ENCODE results near the gene FBLN2. TPM values are rescaled to one million over a fixed set of nuclear protein-coding genes. Genes with fewer than 3 reads are reported as not detected.

Gene FBLN2
- total RNA-seq, 1 donor from 2014 or later = 5.8 TPM

DNA sequence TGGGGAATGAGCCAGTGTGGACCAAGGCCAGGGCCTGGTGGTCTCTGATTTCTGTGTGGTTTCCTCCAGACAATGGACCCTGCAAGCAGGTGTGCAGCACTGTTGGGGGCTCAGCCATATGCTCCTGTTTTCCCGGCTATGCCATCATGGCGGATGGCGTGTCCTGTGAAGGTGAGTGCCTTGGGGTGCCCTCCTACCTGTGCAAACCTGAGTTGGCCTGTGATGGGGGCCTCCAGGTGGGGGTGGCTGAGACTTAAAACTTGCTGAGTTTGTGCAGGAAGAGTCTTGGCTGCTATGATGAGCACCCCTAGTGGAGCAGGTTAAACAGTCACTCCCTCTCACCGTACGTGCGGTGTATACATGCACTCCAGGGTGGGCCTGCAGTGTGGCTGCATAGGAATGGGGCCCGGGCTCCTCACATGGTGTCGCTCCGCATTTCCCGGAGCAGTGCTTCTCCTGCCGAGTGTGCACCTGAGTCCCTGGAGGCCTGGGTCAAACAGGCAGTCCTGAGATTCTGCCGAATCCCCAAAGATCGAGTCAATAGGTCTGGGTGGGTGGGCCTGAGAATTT, 70.8 kb downstream of the FBLN2 start:
- H3K4me3 Mint-ChIP-seq (ENCODE audit: low read depth) = no peak overlapping the region
- H3K27me3 Mint-ChIP-seq = no peaks in the 10 kb centered on the region
- peaks cover 9% of the 10 kb centered on the region for H3K4me1 Mint-ChIP-seq (ENCODE audit: low read depth)
- TF ChIP-seq, protein P1, sequence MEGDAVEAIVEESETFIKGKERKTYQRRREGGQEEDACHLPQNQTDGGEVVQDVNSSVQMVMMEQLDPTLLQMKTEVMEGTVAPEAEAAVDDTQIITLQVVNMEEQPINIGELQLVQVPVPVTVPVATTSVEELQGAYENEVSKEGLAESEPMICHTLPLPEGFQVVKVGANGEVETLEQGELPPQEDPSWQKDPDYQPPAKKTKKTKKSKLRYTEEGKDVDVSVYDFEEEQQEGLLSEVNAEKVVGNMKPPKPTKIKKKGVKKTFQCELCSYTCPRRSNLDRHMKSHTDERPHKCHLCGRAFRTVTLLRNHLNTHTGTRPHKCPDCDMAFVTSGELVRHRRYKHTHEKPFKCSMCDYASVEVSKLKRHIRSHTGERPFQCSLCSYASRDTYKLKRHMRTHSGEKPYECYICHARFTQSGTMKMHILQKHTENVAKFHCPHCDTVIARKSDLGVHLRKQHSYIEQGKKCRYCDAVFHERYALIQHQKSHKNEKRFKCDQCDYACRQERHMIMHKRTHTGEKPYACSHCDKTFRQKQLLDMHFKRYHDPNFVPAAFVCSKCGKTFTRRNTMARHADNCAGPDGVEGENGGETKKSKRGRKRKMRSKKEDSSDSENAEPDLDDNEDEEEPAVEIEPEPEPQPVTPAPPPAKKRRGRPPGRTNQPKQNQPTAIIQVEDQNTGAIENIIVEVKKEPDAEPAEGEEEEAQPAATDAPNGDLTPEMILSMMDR (IDR thresholded peaks at IDR 0.05; ENCODE audit: unreplicated experiment) = peak; percentile 18
- DNase-seq (ENCODE audit: low spot score, unreplicated experiment) = no peak
- H3K36me3 Mint-ChIP-seq (ENCODE audit: insufficient read depth) = no peaks in the 10 kb centered on the region
- H3K27ac Mint-ChIP-seq = no peak overlapping the region
- no peaks in the 10 kb centered on the region for H3K9me3 Mint-ChIP-seq (ENCODE audit: low read depth)

- Mint-ChIP-seq H3K4me3 (ENCODE audit: low read depth) (no peak overlapping the region), H3K9me3 (ENCODE audit: low read depth) (no peaks in the 10 kb centered on the region), H3K27me3 (peaks cover 2% of the 10 kb centered on the region), H3K4me1 (ENCODE audit: low read depth) (peaks cover 9% of the 10 kb centered on the region), H3K36me3 (ENCODE audit: insufficient read depth) (no peaks in the 10 kb centered on the region), H3K27ac (no peak overlapping the region)
- no peak for DNase-seq (ENCODE audit: low spot score, unreplicated experiment)
- TF ChIP-seq, protein P1 (IDR thresholded peaks at IDR 0.05; ENCODE audit: unreplicated experiment) = no peak
Measured at GRCh38 chr3:13620281-13620680, 71.4 kb downstream of the FBLN2 start.

DNA sequence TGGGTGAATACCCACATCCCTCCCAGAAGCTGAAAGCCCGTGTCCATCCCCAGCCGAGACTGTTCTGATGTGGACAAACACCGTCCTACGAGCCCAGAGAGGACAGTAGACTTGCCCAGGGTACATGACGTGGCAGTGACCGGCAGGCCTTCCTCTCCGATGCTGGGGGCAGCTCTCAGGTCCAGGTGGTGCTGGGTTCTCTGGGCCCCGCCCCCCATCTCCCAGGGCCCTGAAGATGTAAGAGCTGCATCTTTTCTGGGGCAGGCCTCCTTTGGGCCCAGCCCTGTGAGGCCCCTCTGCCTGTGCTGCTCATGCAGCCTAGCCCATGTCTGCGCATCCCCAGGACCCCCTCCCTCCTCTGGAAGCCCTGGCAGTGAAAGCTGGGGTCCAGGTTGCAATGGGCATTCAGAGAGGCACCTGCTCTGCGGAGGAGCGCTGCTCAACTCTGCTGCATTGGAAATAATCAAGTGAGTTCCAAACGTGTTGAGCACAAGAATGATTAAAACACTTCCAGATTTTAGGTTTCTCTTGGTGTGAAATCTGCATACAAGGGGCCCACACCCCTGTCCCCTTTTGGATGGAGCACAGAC, 71.9 kb downstream of the FBLN2 start:
- Mint-ChIP-seq H3K27ac (no peak overlapping the region), H3K27me3 (peaks cover 5% of the 10 kb centered on the region), H3K9me3 (ENCODE audit: low read depth) (no peaks in the 10 kb centered on the region), H3K4me3 (ENCODE audit: low read depth) (no peak overlapping the region), H3K36me3 (ENCODE audit: insufficient read depth) (no peaks in the 10 kb centered on the region), H3K4me1 (ENCODE audit: low read depth) (peaks cover 9% of the 10 kb centered on the region)
- TF ChIP-seq, protein P1 (IDR thresholded peaks at IDR 0.05; ENCODE audit: unreplicated experiment) = no peak
- no peak for DNase-seq (ENCODE audit: low spot score, unreplicated experiment)

DNA sequence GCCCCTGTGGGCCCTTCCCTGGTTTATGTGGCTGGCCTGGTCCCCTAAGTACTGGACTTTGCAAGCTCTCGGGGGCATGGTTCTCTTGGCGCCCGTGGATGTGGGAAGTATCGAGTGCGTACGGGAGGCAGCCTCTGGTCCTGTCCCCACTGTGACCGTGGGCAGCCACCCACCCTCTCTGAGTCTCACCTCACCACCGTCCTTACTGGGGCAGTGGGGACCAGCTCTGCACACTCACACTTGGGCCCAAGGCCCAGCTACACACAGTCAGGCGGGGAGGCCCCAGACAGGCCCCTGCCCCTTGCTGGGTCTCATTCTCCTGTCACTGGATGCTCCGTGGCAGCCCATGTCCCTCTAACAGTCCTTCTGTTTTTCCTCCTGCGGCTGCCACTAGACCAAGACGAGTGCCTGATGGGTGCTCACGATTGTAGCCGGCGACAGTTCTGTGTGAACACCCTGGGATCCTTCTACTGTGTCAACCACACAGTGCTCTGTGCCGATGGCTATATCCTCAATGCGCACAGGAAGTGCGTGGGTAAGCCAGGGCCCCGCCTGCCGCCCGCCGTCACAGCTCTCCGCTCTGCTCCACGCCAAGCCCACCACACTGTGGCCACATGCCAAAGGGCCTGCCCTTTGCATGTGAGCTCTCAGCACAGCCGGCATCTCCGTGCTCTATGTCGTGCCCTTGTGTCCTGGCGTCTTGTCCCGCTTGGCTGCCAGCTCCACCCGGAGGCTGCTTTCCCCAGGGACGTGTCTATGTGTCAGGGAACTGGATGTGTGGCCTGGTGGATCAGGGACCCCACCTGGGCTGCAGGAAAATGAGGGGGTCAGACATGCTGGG, 72.7 kb downstream of the FBLN2 start:
- H3K9me3 Mint-ChIP-seq (ENCODE audit: low read depth) = no peaks in the 10 kb centered on the region
- peaks cover 5% of the 10 kb centered on the region for H3K27me3 Mint-ChIP-seq
- no peaks in the 10 kb centered on the region for H3K36me3 Mint-ChIP-seq (ENCODE audit: insufficient read depth)
- H3K27ac Mint-ChIP-seq = no peak overlapping the region
- H3K4me1 Mint-ChIP-seq (ENCODE audit: low read depth) = peaks cover 9% of the 10 kb centered on the region
- TF ChIP-seq, protein P1 (IDR thresholded peaks at IDR 0.05; ENCODE audit: unreplicated experiment) = no peak
- DNase-seq (ENCODE audit: low spot score, unreplicated experiment) = no peak
- no peak overlapping the region for H3K4me3 Mint-ChIP-seq (ENCODE audit: low read depth)

DNA sequence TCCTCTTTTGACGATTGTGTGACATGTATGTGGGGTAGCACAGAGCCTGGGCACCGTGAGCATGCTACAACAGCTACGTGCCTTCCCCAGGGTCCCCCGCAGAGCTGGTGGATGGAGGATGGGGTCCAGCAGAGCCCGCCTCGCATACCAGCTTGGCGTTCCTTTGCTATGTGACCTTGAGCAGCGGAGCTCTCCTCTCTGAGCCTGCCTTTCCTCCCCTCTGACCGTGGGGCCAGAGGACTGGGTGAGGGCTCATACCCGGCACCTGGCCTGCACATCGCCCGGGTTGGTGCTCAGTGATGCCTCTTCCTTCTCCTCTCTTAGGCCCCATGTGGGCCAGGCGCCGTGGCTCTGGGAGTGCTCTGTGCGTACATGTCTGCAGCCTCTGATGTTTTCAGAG, 73.4 kb downstream of the FBLN2 start:
- H3K36me3 Mint-ChIP-seq (ENCODE audit: insufficient read depth) = no peaks in the 10 kb centered on the region
- no peak for DNase-seq (ENCODE audit: low spot score, unreplicated experiment)

More for the DNA sequence above, 73.4 kb downstream of the FBLN2 start:
- Mint-ChIP-seq H3K27ac (no peak overlapping the region), H3K4me3 (ENCODE audit: low read depth) (no peak overlapping the region), H3K9me3 (ENCODE audit: low read depth) (no peaks in the 10 kb centered on the region), H3K4me1 (ENCODE audit: low read depth) (peaks cover 9% of the 10 kb centered on the region), H3K27me3 (peaks cover 5% of the 10 kb centered on the region)
- TF ChIP-seq, protein P1 (IDR thresholded peaks at IDR 0.05; ENCODE audit: unreplicated experiment) = no peak
